H9 (cell line): Measurements from ENCODE around the gene TBC1D9. TPM values are rescaled to one million over a fixed set of nuclear protein-coding genes. Genes with fewer than 3 reads are reported as not detected.

Experiments used
- DNase-seq: peaks from one replicate; pipeline ENCODE4 v3.0.0-alpha.2; 2017
- H2AFZ ChIP-seq: one replicate; pipeline ENCODE4 v1.6.1; 2013; ENCODE audit warnings: mild to moderate bottlenecking, low read length, control low read depth, moderate library complexity
- H2AK5ac ChIP-seq: 2 replicates; pipeline ENCODE4 v1.6.1; 2013; ENCODE audit warnings: low read length, control low read depth, mixed read lengths; ENCODE audit not compliant: insufficient read length
- H2BK120ac ChIP-seq: one replicate; pipeline ENCODE4 v1.6.1; 2013; ENCODE audit warnings: low read depth, mild to moderate bottlenecking, low read length, control low read depth, inconsistent platforms; ENCODE audit not compliant: poor library complexity, severe bottlenecking
- H2BK12ac ChIP-seq: 2 replicates; pipeline ENCODE4 v1.6.1; 2013; ENCODE audit warnings: low read length, control low read depth, mixed read lengths, low read depth; ENCODE audit not compliant: insufficient read length
- H2BK15ac ChIP-seq: 2 replicates; pipeline ENCODE4 v1.6.1; 2013; ENCODE audit warnings: low read depth, low read length, control low read depth
- H2BK20ac ChIP-seq: one replicate; pipeline ENCODE4 v1.6.1; 2013; ENCODE audit warnings: low read depth, mild to moderate bottlenecking, low read length, control low read depth, inconsistent platforms; ENCODE audit not compliant: poor library complexity, severe bottlenecking
- H2BK5ac ChIP-seq: 2 replicates; pipeline ENCODE4 v1.6.1; 2013; ENCODE audit warnings: low read length, control low read depth, mixed read lengths; ENCODE audit not compliant: insufficient read length
- H3K14ac ChIP-seq: 2 replicates; pipeline ENCODE4 v1.6.1; 2013; ENCODE audit warnings: low read length, control low read depth; ENCODE audit not compliant: insufficient read depth
- H3K18ac ChIP-seq: 2 replicates; pipeline ENCODE4 v1.6.1; 2013; ENCODE audit warnings: low read depth, mild to moderate bottlenecking, mixed read lengths, low read length, control low read depth; ENCODE audit not compliant: insufficient read length
- H3K23ac ChIP-seq: 2 replicates; pipeline ENCODE4 v1.6.1; 2013; ENCODE audit warnings: low read length, control low read depth, mixed read lengths, low read depth; ENCODE audit not compliant: insufficient read length
- H3K23me2 ChIP-seq: 2 replicates; pipeline ENCODE4 v1.6.1; 2013; ENCODE audit warnings: low read depth, mild to moderate bottlenecking, mixed read lengths, low read length, control low read depth; ENCODE audit not compliant: insufficient read length, poor library complexity, severe bottlenecking
- H3K27ac ChIP-seq: 2 replicates; pipeline ENCODE4 v1.5.1; 2013; ENCODE audit warnings: low read length, control low read depth, mixed read lengths, low read depth; ENCODE audit not compliant: insufficient read length
- H3K27me3 ChIP-seq: 2 replicates; pipeline ENCODE4 v1.6.1; 2013; ENCODE audit warnings: low read length, control low read depth, inconsistent platforms; ENCODE audit not compliant: insufficient read depth
- H3K4ac ChIP-seq: 2 replicates; pipeline ENCODE4 v1.6.1; 2013; ENCODE audit warnings: low read depth, mild to moderate bottlenecking, control low read depth, inconsistent platforms, low read length, moderate library complexity
- H3K4me1 ChIP-seq: 2 replicates; pipeline ENCODE4 v1.6.1; 2013; ENCODE audit warnings: low read length, control low read depth, inconsistent platforms; ENCODE audit not compliant: insufficient read depth
- H3K4me2 ChIP-seq: 2 replicates; pipeline ENCODE4 v1.6.1; 2013; ENCODE audit warnings: low read length, control low read depth, mixed read lengths; ENCODE audit not compliant: insufficient read length, insufficient read depth
- H3K56ac ChIP-seq: 2 replicates; pipeline ENCODE4 v1.6.1; 2013; ENCODE audit warnings: low read depth, mild to moderate bottlenecking, mixed read lengths, low read length, control low read depth; ENCODE audit not compliant: insufficient read length
- H3K79me1 ChIP-seq: 2 replicates; pipeline ENCODE4 v1.6.1; 2013; ENCODE audit warnings: low read depth, mild to moderate bottlenecking, moderate library complexity, low read length, control low read depth, inconsistent platforms; ENCODE audit not compliant: insufficient read depth, poor library complexity, severe bottlenecking
- H3K79me2 ChIP-seq: 2 replicates; pipeline ENCODE4 v1.6.1; 2013; ENCODE audit warnings: low read length, control low read depth, inconsistent platforms; ENCODE audit not compliant: insufficient read depth
- H3K9ac ChIP-seq: 2 replicates; pipeline ENCODE4 v1.6.1; 2013; ENCODE audit warnings: low read length, control low read depth, mixed read lengths; ENCODE audit not compliant: insufficient read length; ENCODE audit errors: extremely low read depth
- H3K9me3 ChIP-seq: one replicate; pipeline ENCODE4 v1.6.1; 2013; ENCODE audit warnings: low read depth, low read length, inconsistent platforms; ENCODE audit not compliant: control insufficient read depth
- H3T11ph ChIP-seq: one replicate; pipeline ENCODE4 v1.6.1; 2013; ENCODE audit warnings: mild to moderate bottlenecking, low read length, control low read depth, inconsistent platforms
- H4K20me1 ChIP-seq: one replicate; pipeline ENCODE4 v1.6.1; 2013; ENCODE audit not compliant: control insufficient read depth, insufficient read length, insufficient read depth
- H4K5ac ChIP-seq: 2 replicates; pipeline ENCODE4 v1.6.1; 2013; ENCODE audit warnings: low read depth, mild to moderate bottlenecking, mixed read lengths, low read length, control low read depth; ENCODE audit not compliant: insufficient read length
- H4K8ac ChIP-seq: replicated peaks from 2 replicates; pipeline ENCODE4 v1.6.1; 2013; ENCODE audit warnings: low read length, control low read depth, mixed read lengths, low read depth; ENCODE audit not compliant: insufficient read length
- H4K91ac ChIP-seq: 2 replicates; pipeline ENCODE4 v1.6.1; 2013; ENCODE audit warnings: low read depth, mild to moderate bottlenecking, moderate library complexity, mixed read lengths, low read length, control low read depth; ENCODE audit not compliant: insufficient read length
- H3K27ac Mint-ChIP-seq, 3 experiments: 2 replicates in 2 of 3; 3 replicates in 1 of 3; pipeline ENCODE4 v1.8.0; 2020 to 2021; ENCODE audit warnings: mixed read lengths in 3 of 3, mild to moderate bottlenecking in 1 of 3, moderate library complexity in 1 of 3
- H3K27me3 Mint-ChIP-seq: 2 replicates; pipeline ENCODE4 v1.8.0; 2021; ENCODE audit warnings: low read depth, mild to moderate bottlenecking, moderate library complexity, mixed read lengths
- H3K36me3 Mint-ChIP-seq, 3 experiments: 2 replicates in 2 of 3; 3 replicates in 1 of 3; pipeline ENCODE4 v1.8.0; 2020 to 2021; ENCODE audit warnings: low read depth in 3 of 3, mixed read lengths in 3 of 3; ENCODE audit not compliant: insufficient read depth in 1 of 3
- H3K4me1 Mint-ChIP-seq, 2 experiments: 2 replicates each; pipeline ENCODE4 v1.8.0; 2020; ENCODE audit warnings: mixed read lengths in 2 of 2
- H3K4me3 Mint-ChIP-seq, 2 experiments: 2 replicates in 1 of 2; 3 replicates in 1 of 2; pipeline ENCODE4 v1.8.0; 2020 to 2021; ENCODE audit warnings: mild to moderate bottlenecking in 2 of 2, mixed read lengths in 2 of 2, moderate library complexity in 1 of 2
- H3K9me3 Mint-ChIP-seq, 2 experiments: 2 replicates in 1 of 2; 3 replicates in 1 of 2; pipeline ENCODE4 v1.8.0; 2020; ENCODE audit warnings: mild to moderate bottlenecking in 2 of 2, mixed read lengths in 2 of 2, moderate library complexity in 1 of 2
- CTCF ChIP-seq: fragments of 200-600 bp; sonication (generic); conservative IDR thresholded peaks from 3 replicates; pipeline ENCODE4 v1.8.0; 2021; ENCODE audit warnings: antibody characterized with exemption, mild to moderate bottlenecking
- WGBS: extraction: QIAGEN DNeasy Blood & Tissue Kit; methylation state at CpG from one replicate; pipeline ENCODE4 v1.1.7; 2013; ENCODE audit warnings: missing lambda C conversion rate, low lambda C conversion rate, mixed read lengths; ENCODE audit not compliant: insufficient read length; ENCODE audit errors: extremely low coverage; 5-methylcytosine and 5-hydroxymethylcytosine counted together
- total RNA-seq: library from RNA; stranded (reverse); gene quantifications from 2 replicates; pipeline ENCODE4 v1.2.1, GENCODE V29; 2021

The TBC1D9 gene
- total RNA-seq, 1 experiment from 2014 or later, result 0.63 TPM

GRCh38 chr4:140719022-140719421, 37.2 kb downstream of the TBC1D9 start:
- Histone ChIP-seq H3K9ac (no peak overlapping the region), H3K14ac (no peak overlapping the region), H2BK5ac (no peak overlapping the region), H3K27ac (no peak overlapping the region), H3K4me2 (no peak overlapping the region), H2BK15ac (no peak overlapping the region), H2BK120ac (no peak overlapping the region), H3K9me3 (no peaks in the 10 kb centered on the region), H3K23me2 (no peaks in the 10 kb centered on the region), H2AK5ac (no peak overlapping the region), H4K5ac (no peak overlapping the region), H3K79me2 (no peaks in the 10 kb centered on the region), H3K23ac (no peak overlapping the region), H3T11ph (no peak overlapping the region), H2AFZ (no peak overlapping the region), H3K27me3 (no peaks in the 10 kb centered on the region), H4K20me1 (no peaks in the 10 kb centered on the region), H3K56ac (no peak overlapping the region), H3K4ac (no peak overlapping the region), H2BK20ac (no peak overlapping the region), H3K18ac (no peak overlapping the region), H4K91ac (no peak overlapping the region), H3K79me1 (no peaks in the 10 kb centered on the region), H3K4me1 (no peaks in the 10 kb centered on the region), H2BK12ac (no peak overlapping the region), H4K8ac (no peak overlapping the region)
- no CpG with 5 or more reads among the region's 2 CpGs for WGBS
- no peak overlapping the region for H3K27ac Mint-ChIP-seq
- H3K4me1 Mint-ChIP-seq, result peaks cover 9 to 14% of the 10 kb centered on the region in 2 experiments; a peak in 3 of 4 replicates
- no peaks in the 10 kb centered on the region for H3K9me3 Mint-ChIP-seq
- no peaks in the 10 kb centered on the region for H3K36me3 Mint-ChIP-seq
- H3K27me3 Mint-ChIP-seq, result no peaks in the 10 kb centered on the region; the same call in 1 of the 2 replicates
- no peak overlapping the region for H3K4me3 Mint-ChIP-seq
- TF ChIP-seq CTCF, result no peak
- DNase-seq, result no peak
